Measurements from ENCODE around the gene SLC45A1.

The SLC45A1 gene

GRCh38 chr1:8358241-8358896 is 40.5 kb downstream of the SLC45A1 start (continued):
- TF ChIP-seq ZNF311 (tag by site-specific recombination; IDR thresholded peaks at IDR 0.05; ENCODE audit: borderline replicate concordance) = no peak
- TF ChIP-seq ZNF37A (tag by site-specific recombination; IDR thresholded peaks at IDR 0.05) = no peak
- TF ChIP-seq HOXA7 (CRISPR knock-in tag; IDR thresholded peaks at IDR 0.05; ENCODE audit: borderline replicate concordance) = no peak
- no peak for TF ChIP-seq ZNF645 (tag by site-specific recombination; IDR thresholded peaks at IDR 0.05)

- peaks cover 0 to 94% of the 10 kb centered on the region in 2 experiments for H3K36me3 ChIP-seq (ENCODE audit: control insufficient read depth in 2 of 2, insufficient read depth in 1 of 2, low read length in 2 of 2)
- H3K27ac ChIP-seq (ENCODE audit: extremely low read depth, low read depth, low read length) = no peak overlapping the region
- H3K4me1 ChIP-seq (ENCODE audit: control insufficient read depth, insufficient read depth, low read length) = 0 out of 2 replicates have a peak, but pooled peaks cover 2% of the 10 kb centered on the region
- no peak for TF ChIP-seq ZNF155 (tag by site-specific recombination; IDR thresholded peaks at IDR 0.05)
- TF ChIP-seq KLF8 (tag by site-specific recombination; IDR thresholded peaks at IDR 0.05) = no peak
- TF ChIP-seq, protein P1, sequence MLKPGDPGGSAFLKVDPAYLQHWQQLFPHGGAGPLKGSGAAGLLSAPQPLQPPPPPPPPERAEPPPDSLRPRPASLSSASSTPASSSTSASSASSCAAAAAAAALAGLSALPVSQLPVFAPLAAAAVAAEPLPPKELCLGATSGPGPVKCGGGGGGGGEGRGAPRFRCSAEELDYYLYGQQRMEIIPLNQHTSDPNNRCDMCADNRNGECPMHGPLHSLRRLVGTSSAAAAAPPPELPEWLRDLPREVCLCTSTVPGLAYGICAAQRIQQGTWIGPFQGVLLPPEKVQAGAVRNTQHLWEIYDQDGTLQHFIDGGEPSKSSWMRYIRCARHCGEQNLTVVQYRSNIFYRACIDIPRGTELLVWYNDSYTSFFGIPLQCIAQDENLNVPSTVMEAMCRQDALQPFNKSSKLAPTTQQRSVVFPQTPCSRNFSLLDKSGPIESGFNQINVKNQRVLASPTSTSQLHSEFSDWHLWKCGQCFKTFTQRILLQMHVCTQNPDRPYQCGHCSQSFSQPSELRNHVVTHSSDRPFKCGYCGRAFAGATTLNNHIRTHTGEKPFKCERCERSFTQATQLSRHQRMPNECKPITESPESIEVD (tag by site-specific recombination; IDR thresholded peaks at IDR 0.05) = no peak
- TF ChIP-seq GLIS1 (tag by site-specific recombination; IDR thresholded peaks at IDR 0.05) = peak; percentile 12; the same call in 1 of the 2 replicates
- ChIA-PET CTCF (interaction anchor here (0.9 kb wide), 1 partner anchor 489 kb away, joined by 4 read pairs; no protein-coding TSS in a partner anchor), POLR2A (no interaction called here)
- H3K4me3 ChIP-seq (ENCODE audit: low read depth, low read length) = no peak overlapping the region
- no peaks in the 10 kb centered on the region for H3K9me3 ChIP-seq (ENCODE audit: control insufficient read depth, insufficient read depth, low read depth, low read length)
Observed at GRCh38 chr1:8358897-8359616, 41.1 kb downstream of the SLC45A1 start.

DNA sequence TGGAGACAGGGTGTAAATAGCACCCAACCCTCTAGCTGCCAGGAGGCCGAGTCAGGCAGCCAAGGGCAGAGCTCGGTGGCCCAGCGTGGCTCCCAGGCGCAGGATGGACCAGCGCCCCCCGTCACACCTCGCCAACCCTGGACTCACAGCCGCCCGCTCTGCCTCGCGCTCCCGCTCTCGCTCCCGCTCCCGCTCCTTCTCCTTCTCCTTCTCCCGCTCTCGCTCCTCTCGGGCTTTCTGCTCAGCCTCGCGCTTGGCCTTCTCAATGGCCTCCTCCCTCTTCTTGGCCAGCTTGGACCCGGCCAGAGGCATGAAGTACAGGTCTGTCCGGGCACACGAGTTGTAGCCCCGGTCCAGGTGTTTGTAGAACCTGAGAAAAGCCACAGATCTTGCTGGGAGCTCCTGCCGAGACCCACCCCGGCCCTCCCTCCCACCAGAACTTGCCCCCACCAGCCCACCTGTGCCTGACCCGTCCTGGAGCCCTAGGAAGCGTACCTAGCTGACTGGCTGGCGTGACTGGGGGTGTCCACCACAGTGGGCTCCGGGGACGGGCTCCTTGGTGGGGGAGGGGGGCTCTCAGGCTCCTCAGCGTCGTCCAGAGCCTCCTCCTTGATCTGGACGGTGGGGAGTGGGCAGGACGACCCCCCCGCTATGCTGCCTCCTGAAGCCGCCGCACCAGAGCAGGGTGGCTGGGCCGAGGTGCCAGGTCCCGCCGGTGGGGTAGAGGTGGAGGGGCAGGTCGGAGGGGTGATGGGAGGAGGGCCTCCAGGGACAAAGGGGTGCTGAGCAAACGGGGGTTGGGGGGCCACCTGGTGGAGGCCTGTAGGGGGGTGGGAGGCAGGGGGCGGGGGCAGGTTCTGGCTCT is 41.9 kb downstream of the SLC45A1 start:
- ChIA-PET CTCF (no interaction called here), POLR2A (interaction anchor here (0.6 kb wide), 1 partner anchor 9 kb away, joined by 6 read pairs; no protein-coding TSS in a partner anchor)
- Histone ChIP-seq H3K36me3 (ENCODE audit: control insufficient read depth in 2 of 2, insufficient read depth in 1 of 2, low read length in 2 of 2) (peaks cover 0 to 94% of the 10 kb centered on the region in 2 experiments; a peak in 2 of 3 replicates), H3K9me3 (ENCODE audit: control insufficient read depth, insufficient read depth, low read depth, low read length) (no peaks in the 10 kb centered on the region), H3K27ac (ENCODE audit: extremely low read depth, low read depth, low read length) (no peak overlapping the region), H3K4me1 (ENCODE audit: control insufficient read depth, insufficient read depth, low read length) (0 out of 2 replicates have a peak, but pooled peaks cover 2% of the 10 kb centered on the region), H3K4me3 (ENCODE audit: low read depth, low read length) (no peak overlapping the region)
- TF ChIP-seq, protein P2, sequence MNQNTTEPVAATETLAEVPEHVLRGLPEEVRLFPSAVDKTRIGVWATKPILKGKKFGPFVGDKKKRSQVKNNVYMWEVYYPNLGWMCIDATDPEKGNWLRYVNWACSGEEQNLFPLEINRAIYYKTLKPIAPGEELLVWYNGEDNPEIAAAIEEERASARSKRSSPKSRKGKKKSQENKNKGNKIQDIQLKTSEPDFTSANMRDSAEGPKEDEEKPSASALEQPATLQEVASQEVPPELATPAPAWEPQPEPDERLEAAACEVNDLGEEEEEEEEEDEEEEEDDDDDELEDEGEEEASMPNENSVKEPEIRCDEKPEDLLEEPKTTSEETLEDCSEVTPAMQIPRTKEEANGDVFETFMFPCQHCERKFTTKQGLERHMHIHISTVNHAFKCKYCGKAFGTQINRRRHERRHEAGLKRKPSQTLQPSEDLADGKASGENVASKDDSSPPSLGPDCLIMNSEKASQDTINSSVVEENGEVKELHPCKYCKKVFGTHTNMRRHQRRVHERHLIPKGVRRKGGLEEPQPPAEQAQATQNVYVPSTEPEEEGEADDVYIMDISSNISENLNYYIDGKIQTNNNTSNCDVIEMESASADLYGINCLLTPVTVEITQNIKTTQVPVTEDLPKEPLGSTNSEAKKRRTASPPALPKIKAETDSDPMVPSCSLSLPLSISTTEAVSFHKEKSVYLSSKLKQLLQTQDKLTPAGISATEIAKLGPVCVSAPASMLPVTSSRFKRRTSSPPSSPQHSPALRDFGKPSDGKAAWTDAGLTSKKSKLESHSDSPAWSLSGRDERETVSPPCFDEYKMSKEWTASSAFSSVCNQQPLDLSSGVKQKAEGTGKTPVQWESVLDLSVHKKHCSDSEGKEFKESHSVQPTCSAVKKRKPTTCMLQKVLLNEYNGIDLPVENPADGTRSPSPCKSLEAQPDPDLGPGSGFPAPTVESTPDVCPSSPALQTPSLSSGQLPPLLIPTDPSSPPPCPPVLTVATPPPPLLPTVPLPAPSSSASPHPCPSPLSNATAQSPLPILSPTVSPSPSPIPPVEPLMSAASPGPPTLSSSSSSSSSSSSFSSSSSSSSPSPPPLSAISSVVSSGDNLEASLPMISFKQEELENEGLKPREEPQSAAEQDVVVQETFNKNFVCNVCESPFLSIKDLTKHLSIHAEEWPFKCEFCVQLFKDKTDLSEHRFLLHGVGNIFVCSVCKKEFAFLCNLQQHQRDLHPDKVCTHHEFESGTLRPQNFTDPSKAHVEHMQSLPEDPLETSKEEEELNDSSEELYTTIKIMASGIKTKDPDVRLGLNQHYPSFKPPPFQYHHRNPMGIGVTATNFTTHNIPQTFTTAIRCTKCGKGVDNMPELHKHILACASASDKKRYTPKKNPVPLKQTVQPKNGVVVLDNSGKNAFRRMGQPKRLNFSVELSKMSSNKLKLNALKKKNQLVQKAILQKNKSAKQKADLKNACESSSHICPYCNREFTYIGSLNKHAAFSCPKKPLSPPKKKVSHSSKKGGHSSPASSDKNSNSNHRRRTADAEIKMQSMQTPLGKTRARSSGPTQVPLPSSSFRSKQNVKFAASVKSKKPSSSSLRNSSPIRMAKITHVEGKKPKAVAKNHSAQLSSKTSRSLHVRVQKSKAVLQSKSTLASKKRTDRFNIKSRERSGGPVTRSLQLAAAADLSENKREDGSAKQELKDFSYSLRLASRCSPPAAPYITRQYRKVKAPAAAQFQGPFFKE (tag by site-specific recombination; IDR thresholded peaks at IDR 0.05; ENCODE audit: borderline replicate concordance) = no peak
- TF ChIP-seq HOXC10 (CRISPR knock-in tag; IDR thresholded peaks at IDR 0.05) (no peak), ZNF664 (tag by site-specific recombination; IDR thresholded peaks at IDR 0.05) (no peak), ZNF221 (tag by site-specific recombination; IDR thresholded peaks at IDR 0.05; ENCODE audit: borderline replicate concordance) (no peak), GLI2 (tag by site-specific recombination; IDR thresholded peaks at IDR 0.05; ENCODE audit: borderline replicate concordance, low read depth) (no peak), ZNF184 (tag by site-specific recombination; IDR thresholded peaks at IDR 0.05) (no peak), ZNF169 (tag by site-specific recombination; IDR thresholded peaks at IDR 0.05) (no peak)
- TF ChIP-seq, protein P3, sequence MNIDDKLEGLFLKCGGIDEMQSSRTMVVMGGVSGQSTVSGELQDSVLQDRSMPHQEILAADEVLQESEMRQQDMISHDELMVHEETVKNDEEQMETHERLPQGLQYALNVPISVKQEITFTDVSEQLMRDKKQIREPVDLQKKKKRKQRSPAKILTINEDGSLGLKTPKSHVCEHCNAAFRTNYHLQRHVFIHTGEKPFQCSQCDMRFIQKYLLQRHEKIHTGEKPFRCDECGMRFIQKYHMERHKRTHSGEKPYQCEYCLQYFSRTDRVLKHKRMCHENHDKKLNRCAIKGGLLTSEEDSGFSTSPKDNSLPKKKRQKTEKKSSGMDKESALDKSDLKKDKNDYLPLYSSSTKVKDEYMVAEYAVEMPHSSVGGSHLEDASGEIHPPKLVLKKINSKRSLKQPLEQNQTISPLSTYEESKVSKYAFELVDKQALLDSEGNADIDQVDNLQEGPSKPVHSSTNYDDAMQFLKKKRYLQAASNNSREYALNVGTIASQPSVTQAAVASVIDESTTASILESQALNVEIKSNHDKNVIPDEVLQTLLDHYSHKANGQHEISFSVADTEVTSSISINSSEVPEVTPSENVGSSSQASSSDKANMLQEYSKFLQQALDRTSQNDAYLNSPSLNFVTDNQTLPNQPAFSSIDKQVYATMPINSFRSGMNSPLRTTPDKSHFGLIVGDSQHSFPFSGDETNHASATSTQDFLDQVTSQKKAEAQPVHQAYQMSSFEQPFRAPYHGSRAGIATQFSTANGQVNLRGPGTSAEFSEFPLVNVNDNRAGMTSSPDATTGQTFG (tag by site-specific recombination; IDR thresholded peaks at IDR 0.05; ENCODE audit: borderline replicate concordance) = no peak
- TF ChIP-seq, protein P4, sequence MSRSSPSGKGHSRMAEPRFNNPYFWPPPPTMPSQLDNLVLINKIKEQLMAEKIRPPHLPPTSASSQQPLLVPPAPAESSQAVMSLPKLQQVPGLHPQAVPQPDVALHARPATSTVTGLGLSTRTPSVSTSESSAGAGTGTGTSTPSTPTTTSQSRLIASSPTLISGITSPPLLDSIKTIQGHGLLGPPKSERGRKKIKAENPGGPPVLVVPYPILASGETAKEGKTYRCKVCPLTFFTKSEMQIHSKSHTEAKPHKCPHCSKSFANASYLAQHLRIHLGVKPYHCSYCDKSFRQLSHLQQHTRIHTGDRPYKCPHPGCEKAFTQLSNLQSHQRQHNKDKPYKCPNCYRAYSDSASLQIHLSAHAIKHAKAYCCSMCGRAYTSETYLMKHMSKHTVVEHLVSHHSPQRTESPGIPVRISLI (tag by site-specific recombination; IDR thresholded peaks at IDR 0.05) = no peak

All from HEK293 (cell line).